ENCODE results near the gene PARD3B.
"Not testable (repeated sequence)": the region's sequence is repeated elsewhere in the genome, so short reads cannot be mapped to it uniquely, and the experiment has no call there.

PARD3B gene

GRCh38 chr2:205464681-205465080, 919.4 kb downstream of the PARD3B start:
- no peak for DNase-seq
- intact Hi-C loops (cut with DNase I): no loop called here

DNA sequence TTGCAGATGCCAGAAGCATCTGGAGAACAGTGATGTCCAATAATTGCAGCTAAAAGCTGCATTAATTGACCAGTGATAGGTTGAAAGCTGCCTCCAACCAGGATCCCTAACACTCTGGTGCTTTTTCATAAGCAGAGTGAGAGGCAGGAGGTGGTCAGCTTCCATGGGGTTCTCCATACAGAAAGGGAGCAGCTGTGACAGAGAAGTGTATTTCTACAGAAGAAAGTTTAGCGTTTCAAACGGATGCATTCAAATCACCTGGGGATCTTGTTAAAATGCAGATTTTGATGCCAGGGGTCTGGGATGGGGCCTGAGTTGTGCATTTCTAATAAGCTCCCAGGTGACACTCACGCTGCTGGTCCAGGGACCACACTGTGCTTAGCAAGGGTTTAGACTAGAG, 920.5 kb downstream of the PARD3B start:
- intact Hi-C loops (cut with DNase I): no loop called here
- DNase-seq: no peak

GRCh38 chr2:205471776-205472175, 926.5 kb downstream of the PARD3B start:
- intact Hi-C loops (cut with DNase I): no loop called here
- no peak for DNase-seq

DNA sequence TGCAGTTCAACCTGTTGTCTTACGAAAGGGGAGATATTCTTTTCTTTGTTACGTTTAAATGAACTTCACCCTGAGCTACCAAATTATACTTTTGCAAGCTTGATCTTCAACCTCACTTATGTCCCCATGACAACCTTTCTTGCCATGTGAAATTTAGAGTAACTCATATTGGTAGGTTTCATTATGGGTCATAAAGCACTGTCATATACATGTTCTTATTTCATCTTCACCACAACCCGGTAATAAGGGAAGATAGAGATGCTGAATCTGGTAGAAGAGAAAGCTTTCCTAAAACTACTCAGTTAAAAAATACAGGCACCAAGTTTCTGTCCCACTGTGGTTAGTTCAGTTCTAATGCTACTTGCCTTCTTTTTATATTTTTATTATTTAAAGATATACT, 928.5 kb downstream of the PARD3B start:
- no peak for DNase-seq
- intact Hi-C loops (cut with DNase I): no loop called here

GRCh38 chr2:205474741-205475415, 929.6 kb downstream of the PARD3B start:
- intact Hi-C loops (cut with DNase I): no loop called here
- DNase-seq: no peak

- intact Hi-C loops (cut with DNase I): no loop called here
- DNase-seq: no peak
Measured at GRCh38 chr2:205475416-205475768, 930.1 kb downstream of the PARD3B start.

- peak in 1 of 42 donors; percentile 14 for DNase-seq
- intact Hi-C loops (cut with DNase I): no loop called here
Measured at GRCh38 chr2:205477016-205477705, 931.9 kb downstream of the PARD3B start.

- intact Hi-C loops (cut with DNase I): no loop called here
- no peak for DNase-seq
Measured at GRCh38 chr2:205481861-205482260, 936.6 kb downstream of the PARD3B start.

- no peak for DNase-seq
- intact Hi-C loops (cut with DNase I): no loop called here
Measured at GRCh38 chr2:205482399-205483081, 937.3 kb downstream of the PARD3B start.

- intact Hi-C loops (cut with DNase I): no loop called here
- no peak for DNase-seq
Measured at GRCh38 chr2:205483095-205483494, 937.8 kb downstream of the PARD3B start.

DNA sequence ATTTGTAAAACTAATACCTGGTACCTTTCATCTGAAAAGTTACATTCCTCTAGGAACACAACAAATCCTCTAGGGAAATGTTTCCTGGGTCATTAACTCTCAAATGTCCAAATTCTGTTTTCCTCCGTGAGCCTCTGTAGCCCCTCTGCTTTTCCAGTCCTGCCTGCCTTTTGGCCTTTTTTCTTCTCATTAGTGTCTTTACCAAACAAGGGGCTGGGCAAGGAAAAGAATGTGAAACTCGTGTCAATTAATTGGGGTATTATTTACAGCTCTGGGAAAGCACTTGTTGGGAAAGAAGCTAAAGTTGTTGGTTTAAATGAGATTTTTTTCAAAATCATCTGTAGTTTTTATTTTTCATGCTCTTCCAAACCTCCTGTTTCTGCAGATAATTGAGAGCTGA, 938.9 kb downstream of the PARD3B start:
- no peak for DNase-seq
- intact Hi-C loops (cut with DNase I): no loop called here

GRCh38 chr2:205484764-205485163, 939.5 kb downstream of the PARD3B start:
- intact Hi-C loops (cut with DNase I): no loop called here
- no peak for DNase-seq

- DNase-seq; intact Hi-C loops (cut with DNase I): not testable (repeated sequence)
Measured at GRCh38 chr2:205493528-205493927, 948.3 kb downstream of the PARD3B start.

DNA sequence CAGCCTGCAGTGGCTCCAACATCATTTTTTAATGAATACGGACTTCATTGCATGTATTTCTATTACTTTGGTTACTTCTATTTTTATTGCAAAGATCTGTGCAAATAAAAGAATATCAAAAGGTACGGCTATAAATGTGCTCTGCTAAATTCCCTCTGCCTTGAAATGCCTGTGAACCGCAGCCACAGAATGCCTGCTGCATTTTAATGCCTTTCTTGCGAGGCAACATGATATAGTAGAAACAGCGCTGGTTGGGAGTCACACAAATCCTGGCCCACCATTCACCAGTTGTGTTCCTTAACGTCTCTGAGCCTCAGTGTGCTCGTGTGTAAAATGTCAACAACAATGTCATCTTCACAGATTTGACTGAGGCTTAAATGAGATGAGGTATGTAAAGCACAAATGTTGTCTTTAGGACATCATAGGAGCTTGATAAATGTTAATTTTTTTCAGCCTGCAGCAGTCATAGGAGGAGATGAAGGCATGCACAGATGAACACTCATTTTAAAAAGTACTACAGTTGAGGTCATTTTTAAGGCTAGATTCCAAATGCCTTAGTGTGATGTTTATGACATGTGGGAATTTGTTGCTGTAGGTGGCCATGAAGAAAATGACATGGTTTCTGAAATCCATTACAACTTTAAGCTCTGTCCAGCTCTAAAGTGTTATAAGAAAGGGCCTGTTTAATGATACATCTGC, 949.4 kb downstream of the PARD3B start:
- DNase-seq: no peak
- intact Hi-C loops (cut with DNase I): no loop called here

DNA sequence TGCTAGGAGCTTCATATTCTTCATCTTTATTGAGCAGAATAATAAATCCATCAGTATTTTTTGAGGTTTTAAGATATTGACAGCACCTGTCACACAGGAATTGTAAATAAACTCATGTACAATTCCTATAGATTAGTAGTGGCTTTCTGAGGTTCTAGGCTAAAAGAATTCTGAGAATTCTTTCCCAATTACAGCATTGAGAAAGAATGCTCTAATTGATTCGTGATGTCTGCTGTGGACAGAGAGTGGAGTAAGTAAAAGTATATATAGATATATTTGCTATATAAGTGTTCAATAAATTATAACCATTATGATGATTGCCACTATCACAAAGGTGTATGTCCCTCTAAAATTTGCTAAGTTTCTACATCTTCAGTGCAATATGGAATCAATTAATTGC, 950.5 kb downstream of the PARD3B start:
- intact Hi-C loops (cut with DNase I): no loop called here

DNA sequence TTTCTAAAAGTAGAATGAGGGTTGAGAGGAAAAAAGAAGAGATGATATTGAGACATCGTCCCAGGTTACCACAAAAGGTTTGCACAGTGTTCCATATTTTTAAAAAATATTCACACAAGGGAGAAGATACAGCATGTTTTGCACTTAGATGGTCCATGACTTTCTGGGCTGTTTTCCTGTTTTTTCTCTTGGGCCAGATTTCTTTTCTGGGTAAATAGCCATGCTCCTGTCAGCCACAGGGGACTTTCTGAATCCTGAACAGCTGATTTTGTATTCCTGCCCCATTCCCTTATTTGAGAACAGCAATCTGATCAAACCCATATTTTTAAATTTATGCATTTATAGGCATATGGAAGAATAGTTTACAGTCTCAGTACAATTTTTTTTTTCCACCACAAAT, 951.1 kb downstream of the PARD3B start:
- DNase-seq: no peak
- intact Hi-C loops (cut with DNase I): no loop called here

More for the DNA sequence above, 950.5 kb downstream of the PARD3B start:
- no peak for DNase-seq

DNA sequence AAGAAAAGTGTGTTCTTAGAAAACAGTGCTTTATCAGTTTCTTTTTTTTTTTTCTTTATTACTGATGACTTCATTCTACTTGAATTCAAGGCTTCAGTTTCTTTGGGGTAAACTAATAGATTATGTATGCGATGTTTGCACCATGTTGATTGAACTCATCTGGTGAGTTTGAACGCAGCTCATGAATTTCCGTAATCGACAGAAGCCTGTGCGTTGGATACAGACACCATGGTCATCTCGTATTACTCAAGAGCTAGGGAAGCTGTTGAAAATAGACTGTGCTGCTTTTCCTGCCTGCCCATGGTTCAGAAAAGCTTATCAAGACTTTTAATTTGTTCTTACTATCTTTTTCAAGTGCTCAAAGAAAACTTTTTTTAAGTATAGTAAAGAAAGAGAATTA, 951.5 kb downstream of the PARD3B start:
- no peak for DNase-seq
- intact Hi-C loops (cut with DNase I): no loop called here

DNA sequence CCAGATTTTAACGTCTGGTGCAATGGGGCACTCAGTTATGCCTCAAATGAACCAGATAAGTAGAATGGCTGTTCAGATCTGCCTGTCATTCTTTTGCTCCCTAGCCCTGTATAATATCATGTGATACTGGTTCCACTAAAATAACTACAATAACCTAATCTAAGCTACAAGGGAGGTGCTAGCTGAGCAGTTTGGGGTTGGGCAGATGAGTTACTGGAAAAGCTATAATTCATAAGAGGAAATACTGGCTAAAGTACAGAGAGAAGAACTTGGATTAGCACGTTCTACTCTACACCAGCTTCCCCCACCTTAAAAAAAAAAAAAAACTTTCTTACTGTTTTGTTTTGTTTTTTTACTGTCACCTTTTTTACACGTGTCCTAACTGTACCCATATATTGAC, 953.7 kb downstream of the PARD3B start:
- DNase-seq: no peak
- intact Hi-C loops (cut with DNase I): no loop called here

- no peak for DNase-seq
- intact Hi-C loops (cut with DNase I): no loop called here
Measured at GRCh38 chr2:205500065-205500464, 954.8 kb downstream of the PARD3B start.

- intact Hi-C loops (cut with DNase I): no loop called here
Measured at GRCh38 chr2:205500951-205501350, 955.7 kb downstream of the PARD3B start.

More at GRCh38 chr2:205500951-205501350, 955.7 kb downstream of the PARD3B start:
- no peak for DNase-seq

Measured in head of caudate nucleus (tissue), 42 donors.